SK-N-SH (cell line): ENCODE measurements around the gene RALA. TPM values are rescaled to one million over a fixed set of nuclear protein-coding genes. Genes with fewer than 3 reads are reported as not detected.

Experiments
- CTCF ChIA-PET: fragments of 300-600, 350-600 bp; formaldehyde crosslinking; extraction: SDS; loops from one replicate; lab custom pipeline; 2021; lab: Yijun Ruan, JAX
- POLR2A ChIA-PET: fragments of 350-600 bp; sonication (Branson Sonifier 250); formaldehyde crosslinking; extraction: SDS; loops from one replicate; lab custom pipeline; 2020; ENCODE audit warnings: antibody characterized with exemption, inconsistent platforms; lab: Yijun Ruan, JAX
- DNase-seq: peaks from one replicate; pipeline ENCODE4 v3.0.0; 2012
- H2AFZ ChIP-seq: fragments of 200-600 bp; sonication (generic); 2 replicates; pipeline ENCODE4 v1.8.1; 2016; ENCODE audit warnings: antibody characterized with exemption, mild to moderate bottlenecking, low read depth
- H3F3A ChIP-seq: fragments of 200-600 bp; sonication (generic); replicated peaks from 2 replicates; pipeline ENCODE3; 2016; ENCODE audit warnings: antibody characterized with exemption, mild to moderate bottlenecking; ENCODE audit not compliant: insufficient read depth
- H3K27ac ChIP-seq, 2 experiments: fragments of 200-500 bp in 1 of 2; fragments of 200-600 bp in 1 of 2; sonication (Bioruptor generic) in 1 of 2; sonication (generic), shearing (Covaris generic) in 1 of 2; 2 replicates each; pipeline versions ENCODE4 v1.5.1 to v1.6.1; 2014 to 2016; ENCODE audit warnings: low read depth in 2 of 2, inconsistent platforms in 1 of 2, low read length in 1 of 2, mild to moderate bottlenecking in 1 of 2, mixed read lengths in 1 of 2
- H3K27me3 ChIP-seq: fragments of 200-600 bp; sonication (generic), shearing (Covaris generic); 2 replicates; pipeline ENCODE4 v1.6.1; 2016; ENCODE audit warnings: mixed run types; ENCODE audit not compliant: insufficient read depth
- H3K36me3 ChIP-seq, 2 experiments: fragments of 200-500 bp in 1 of 2; fragments of 200-600 bp in 1 of 2; sonication (Bioruptor generic) in 1 of 2; sonication (generic) in 1 of 2; replicated peaks in 1 of 2; 2 replicates each; pipeline versions ENCODE3 to v1.5.1; 2014 to 2016; ENCODE audit warnings: low read length in 1 of 2, mild to moderate bottlenecking in 1 of 2; ENCODE audit not compliant: insufficient read depth in 2 of 2, control insufficient read depth in 1 of 2
- H3K4me1 ChIP-seq, 2 experiments: fragments of 200-500 bp in 1 of 2; fragments of 200-600 bp in 1 of 2; sonication (Bioruptor generic) in 1 of 2; sonication (generic), shearing (Covaris generic) in 1 of 2; 2 replicates each; pipeline versions ENCODE4 v1.5.1 to v1.6.1; 2014 to 2016; ENCODE audit warnings: low read depth in 1 of 2, low read length in 1 of 2, mixed run types in 1 of 2; ENCODE audit not compliant: insufficient read depth in 2 of 2, control insufficient read depth in 1 of 2
- H3K4me2 ChIP-seq: fragments of 200-600 bp; sonication (generic), shearing (Covaris generic); 2 replicates; pipeline ENCODE4 v1.6.1; 2017; ENCODE audit warnings: mixed run types
- H3K4me3 ChIP-seq, 2 experiments: fragments of 200-500 bp in 1 of 2; fragments of 200-600 bp in 1 of 2; sonication (Bioruptor generic) in 1 of 2; sonication (generic), shearing (Covaris generic) in 1 of 2; 2 replicates each; pipeline versions ENCODE4 v1.5.1 to v1.8.1; 2014 to 2016; ENCODE audit warnings: low read depth in 2 of 2, inconsistent platforms in 1 of 2, low read length in 1 of 2, mild to moderate bottlenecking in 1 of 2, mixed read lengths in 1 of 2, moderate library complexity in 1 of 2
- H3K79me2 ChIP-seq: fragments of 200-600 bp; sonication (generic); 2 replicates; pipeline ENCODE4 v1.8.1; 2017; ENCODE audit warnings: mild to moderate bottlenecking; ENCODE audit not compliant: insufficient read depth
- H3K9ac ChIP-seq: fragments of 200-600 bp; sonication (generic); 2 replicates; pipeline ENCODE4 v1.6.1; 2017; ENCODE audit warnings: mixed run types
- H3K9me2 ChIP-seq: fragments of 200-600 bp; sonication (generic); 2 replicates; pipeline ENCODE4 v1.6.1; 2017; ENCODE audit warnings: mixed run types
- H3K9me3 ChIP-seq: fragments of 200-600 bp; sonication (generic); 2 replicates; pipeline ENCODE4 v1.6.1; 2017; ENCODE audit warnings: mixed run types, mild to moderate bottlenecking, moderate library complexity
- H4K20me1 ChIP-seq: fragments of 200-600 bp; sonication (generic); 2 replicates; pipeline ENCODE4 v1.6.1; 2017; ENCODE audit warnings: mild to moderate bottlenecking, mixed run types; ENCODE audit not compliant: insufficient read depth
- CHD2 ChIP-seq: fragments of 150-350 bp; IDR thresholded peaks from 2 replicates; pipeline ENCODE4 v1.6.1; 2018; ENCODE audit warnings: low read length; ENCODE audit not compliant: partially characterized antibody
- ELF1 ChIP-seq: IDR thresholded peaks from 2 replicates; pipeline ENCODE4 v1.4.0; 2012
- FOSL2 ChIP-seq: IDR thresholded peaks from 2 replicates; pipeline ENCODE4 v1.4.0; 2012; ENCODE audit warnings: low read depth, mild to moderate bottlenecking, moderate library complexity, borderline replicate concordance
- MXI1 ChIP-seq: IDR thresholded peaks from 2 replicates; pipeline ENCODE4 v1.6.1; 2012; ENCODE audit warnings: mild to moderate bottlenecking, low read depth, low read length, improper control_type of control experiment
- POLR2AphosphoS5 ChIP-seq: IDR thresholded peaks from 2 replicates; pipeline ENCODE4 v1.6.1; 2012; ENCODE audit warnings: low read depth, low read length
- RAD21 ChIP-seq: IDR thresholded peaks from 2 replicates; pipeline ENCODE4 v1.6.1; 2012; ENCODE audit warnings: mild to moderate bottlenecking, low read length
- REST ChIP-seq: IDR thresholded peaks from 2 replicates; pipeline ENCODE4 v1.6.1; 2012; ENCODE audit warnings: mild to moderate bottlenecking, low read depth, low read length, moderate library complexity
- SIN3A ChIP-seq: IDR thresholded peaks from 2 replicates; pipeline ENCODE4 v1.6.1; 2012; ENCODE audit warnings: low read depth, mild to moderate bottlenecking, low read length, moderate library complexity, borderline replicate concordance
- SMC3 ChIP-seq: IDR thresholded peaks from 2 replicates; pipeline ENCODE4 v1.6.1; 2012; ENCODE audit warnings: low read depth, low read length, improper control_type of control experiment
- TAF1 ChIP-seq: IDR thresholded peaks from 2 replicates; pipeline ENCODE4 v1.6.1; 2012; ENCODE audit warnings: low read depth, mild to moderate bottlenecking, low read length, moderate library complexity, borderline replicate concordance
- WGBS: methylation state at CpG from one replicate; pipeline ENCODE4 v1.1.6; 2017; ENCODE audit warnings: low lambda C conversion rate; 5-methylcytosine and 5-hydroxymethylcytosine counted together
- polyA plus RNA-seq, 3 experiments: library from polyadenylated mRNA; depleted of rRNA; stranded (reverse); fragments of >200 nt; gene quantifications; 2 replicates each; pipeline ENCODE4 v1.2.3, GENCODE V29; 2012
- TF ChIP-seq, protein P1 (sequence below): IDR thresholded peaks from 2 replicates; pipeline ENCODE4 v1.4.0; 2012; ENCODE audit warnings: low read depth, borderline replicate concordance
- TF ChIP-seq, protein P2 (sequence below): IDR thresholded peaks from 2 replicates; pipeline ENCODE4 v1.4.0; 2012; ENCODE audit warnings: low read depth
- TF ChIP-seq, protein P3 (sequence below): fragments of 200-600 bp; sonication (generic); IDR thresholded peaks from 2 replicates; pipeline ENCODE4 v1.6.1; 2017; ENCODE audit warnings: antibody characterized with exemption, mild to moderate bottlenecking, moderate library complexity

RALA gene
- polyA plus RNA-seq, 1 of the 3 experiments (the other 2 are of a cell fraction), result 29.0 TPM

GRCh38 chr7:39580149-39580874, 43.1 kb upstream of the RALA start:
- Histone ChIP-seq H2AFZ (no peak overlapping the region), H3K4me3 (no peak overlapping the region), H3K4me1 (no peaks in the 10 kb centered on the region), H3K9me2 (no peaks in the 10 kb centered on the region), H3K4me2 (no peak overlapping the region), H3K9ac (no peak overlapping the region), H3K27ac (0 out of 4 replicates have a peak overlapping the region, but pooled peaks of 1 of the 2 experiments have one; percentile 6), H3K36me3 (peaks cover 5 to 7% of the 10 kb centered on the region in 2 experiments), H3K79me2 (no peaks in the 10 kb centered on the region), H3K9me3 (no peaks in the 10 kb centered on the region), H3F3A (peaks cover 13% of the 10 kb centered on the region), H4K20me1 (no peaks in the 10 kb centered on the region), H3K27me3 (no peaks in the 10 kb centered on the region)
- POLR2A ChIA-PET, result interaction anchor here (0.9 to 1.6 kb wide), 4 partner anchors 13 to 166 kb away, joined by 4 to 13 read pairs (median 6); partner anchors contain the start of gene RALA
- 8% methylated on average over 8 of the region's 8 CpGs for WGBS
- CTCF ChIA-PET, result interaction anchor here (0.6 to 11.3 kb wide), 88 partner anchors 9 to 554 kb away, joined by 3 to 563 read pairs (median 4); partner anchors contain the start of genes MPLKIP, RALA, SUGCT and YAE1
- peak; percentile 88 for DNase-seq
- TF ChIP-seq ELF1, result no peak
- peak; percentile 25; the same call in 1 of the 2 replicates for TF ChIP-seq POLR2AphosphoS5
- peak; percentile 97 for TF ChIP-seq SMC3
- TF ChIP-seq MXI1, result peak; percentile 96
- TF ChIP-seq CHD2, result peak; percentile 46
- TF ChIP-seq FOSL2, result no peak
- 0 out of 2 replicates have a peak, but pooled peaks have one; percentile 22 for TF ChIP-seq REST
- TF ChIP-seq SIN3A, result 0 out of 2 replicates have a peak, but pooled peaks have one; percentile 42
- peak; percentile 100 for TF ChIP-seq RAD21
- TF ChIP-seq, protein P1, sequence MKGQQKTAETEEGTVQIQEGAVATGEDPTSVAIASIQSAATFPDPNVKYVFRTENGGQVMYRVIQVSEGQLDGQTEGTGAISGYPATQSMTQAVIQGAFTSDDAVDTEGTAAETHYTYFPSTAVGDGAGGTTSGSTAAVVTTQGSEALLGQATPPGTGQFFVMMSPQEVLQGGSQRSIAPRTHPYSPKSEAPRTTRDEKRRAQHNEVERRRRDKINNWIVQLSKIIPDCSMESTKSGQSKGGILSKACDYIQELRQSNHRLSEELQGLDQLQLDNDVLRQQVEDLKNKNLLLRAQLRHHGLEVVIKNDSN, result no peak; the same call in 1 of the 2 replicates
- no peak for TF ChIP-seq TAF1
- TF ChIP-seq, protein P2, sequence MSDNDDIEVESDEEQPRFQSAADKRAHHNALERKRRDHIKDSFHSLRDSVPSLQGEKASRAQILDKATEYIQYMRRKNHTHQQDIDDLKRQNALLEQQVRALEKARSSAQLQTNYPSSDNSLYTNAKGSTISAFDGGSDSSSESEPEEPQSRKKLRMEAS, result peak; percentile 97
- TF ChIP-seq, protein P3, sequence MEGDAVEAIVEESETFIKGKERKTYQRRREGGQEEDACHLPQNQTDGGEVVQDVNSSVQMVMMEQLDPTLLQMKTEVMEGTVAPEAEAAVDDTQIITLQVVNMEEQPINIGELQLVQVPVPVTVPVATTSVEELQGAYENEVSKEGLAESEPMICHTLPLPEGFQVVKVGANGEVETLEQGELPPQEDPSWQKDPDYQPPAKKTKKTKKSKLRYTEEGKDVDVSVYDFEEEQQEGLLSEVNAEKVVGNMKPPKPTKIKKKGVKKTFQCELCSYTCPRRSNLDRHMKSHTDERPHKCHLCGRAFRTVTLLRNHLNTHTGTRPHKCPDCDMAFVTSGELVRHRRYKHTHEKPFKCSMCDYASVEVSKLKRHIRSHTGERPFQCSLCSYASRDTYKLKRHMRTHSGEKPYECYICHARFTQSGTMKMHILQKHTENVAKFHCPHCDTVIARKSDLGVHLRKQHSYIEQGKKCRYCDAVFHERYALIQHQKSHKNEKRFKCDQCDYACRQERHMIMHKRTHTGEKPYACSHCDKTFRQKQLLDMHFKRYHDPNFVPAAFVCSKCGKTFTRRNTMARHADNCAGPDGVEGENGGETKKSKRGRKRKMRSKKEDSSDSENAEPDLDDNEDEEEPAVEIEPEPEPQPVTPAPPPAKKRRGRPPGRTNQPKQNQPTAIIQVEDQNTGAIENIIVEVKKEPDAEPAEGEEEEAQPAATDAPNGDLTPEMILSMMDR, result peak; percentile 96
